Sigmoid colon (tissue), 7 donors: ENCODE measurements around the gene PGAM4. TPM values are rescaled to one million over a fixed set of nuclear protein-coding genes. Genes with fewer than 3 reads are reported as not detected.

Source experiments
- DNase-seq: peaks from one replicate; pipeline ENCODE4 v3.0.0-alpha.2; 2019
- H3K27ac ChIP-seq, 4 donors: fragments of 200-600 bp; sonication (generic); one replicate each; pipeline ENCODE4 v1.5.1; 2016 to 2019; ENCODE audit warnings: mild to moderate bottlenecking in 1 of 4
- H3K27me3 ChIP-seq, 3 donors: fragments of 200-600 bp; sonication (generic); one replicate each; pipeline ENCODE4 v1.5.1; 2019; ENCODE audit warnings: mild to moderate bottlenecking in 1 of 3
- H3K36me3 ChIP-seq, 4 donors: fragments of 200-600 bp; sonication (generic); one replicate each; pipeline ENCODE4 v1.5.1; 2016 to 2019
- H3K4me1 ChIP-seq, 4 donors: fragments of 200-600 bp; sonication (generic); one replicate each; pipeline ENCODE4 v1.5.1; 2017 to 2019
- H3K4me3 ChIP-seq, 4 donors: fragments of 200-600 bp; sonication (generic); one replicate each; pipeline ENCODE4 v1.5.1; 2017 to 2019; ENCODE audit warnings: mild to moderate bottlenecking in 2 of 4, moderate library complexity in 1 of 4
- H3K9me3 ChIP-seq, 4 donors: fragments of 200-600 bp in 3 of 4; sonication (generic) in 3 of 4; one replicate each; pipeline versions ENCODE4 v1.5.1 to v1.6.1; 2013 to 2019
- CTCF ChIP-seq, 4 experiments: fragments of 450-650 bp in 3 of 4; fragments of 200-600 bp in 1 of 4; IDR thresholded peaks; one replicate each; pipeline ENCODE4 v1.5.1; 2016 to 2019; ENCODE audit warnings: antibody characterized with exemption in 4 of 4, mild to moderate bottlenecking in 3 of 4, moderate library complexity in 2 of 4
- EP300 ChIP-seq, 4 donors: sonication (generic); formaldehyde crosslinking; IDR thresholded peaks; one replicate each; pipeline ENCODE4 v1.6.1; 2017; ENCODE audit warnings: antibody characterized with exemption in 4 of 4
- POLR2A ChIP-seq, 2 donors: fragments of 450-650 bp; IDR thresholded peaks; one replicate each; pipeline ENCODE4 v1.6.1; 2016; ENCODE audit warnings: antibody characterized with exemption in 2 of 2, mild to moderate bottlenecking in 2 of 2, moderate library complexity in 2 of 2
- POLR2AphosphoS5 ChIP-seq, 4 donors: sonication (generic); formaldehyde crosslinking; IDR thresholded peaks; one replicate each; pipeline ENCODE4 v1.6.1; 2017; ENCODE audit warnings: antibody characterized with exemption in 4 of 4
- WGBS, 2 donors: extraction: QIAGEN DNeasy Blood & Tissue Kit; methylation state at CpG; one replicate each; pipeline ENCODE4 v1.1.7; 2013; 5-methylcytosine and 5-hydroxymethylcytosine counted together
- intact Hi-C: fragments of 100-400 bp; cut with DNase I; formaldehyde crosslinking; loops from one replicate; pipeline ENCODE4 v1.15.1; 2023
- polyA plus RNA-seq, 3 donors: library from polyadenylated mRNA; stranded (reverse); fragments of 200-250 nt; gene quantifications; one replicate each; pipeline ENCODE4 v1.2.3, GENCODE V29; 2013
- total RNA-seq, 4 donors: library from RNA; depleted of rRNA; stranded (reverse); fragments of >200 nt; gene quantifications; one replicate each; pipeline ENCODE4 v1.1.0, GENCODE V29; 2016
- donor health status: healthy with polysubstance abuse.
- donor health status: Bipolar disorder and iron deficiency.
- donor health status: healthy.

PGAM4 gene
- total and polyA plus RNA-seq, 7 donors: not detected

DNA sequence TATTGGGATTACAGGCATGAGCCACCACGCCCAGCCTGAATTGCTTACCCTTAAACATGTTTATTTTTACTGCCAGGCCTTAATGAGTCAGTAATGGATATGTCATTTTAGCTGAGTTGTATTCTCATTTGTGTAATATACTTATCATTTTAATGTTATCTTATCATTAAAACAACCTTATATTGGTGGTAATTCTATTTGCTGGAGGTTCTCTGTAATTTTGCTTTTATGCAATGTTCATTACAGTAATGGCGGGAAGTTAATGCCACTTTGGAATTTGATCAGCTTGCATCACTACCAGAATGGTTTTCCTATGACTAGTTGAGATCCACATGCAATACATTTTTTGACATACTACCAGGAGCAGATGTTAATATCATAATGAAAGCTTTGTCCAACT is 6.3 kb upstream of the PGAM4 start:
- no peak overlapping the region for H3K27ac ChIP-seq
- no peaks in the 10 kb centered on the region for H3K36me3 ChIP-seq
- H3K9me3 ChIP-seq: no peaks in the 10 kb centered on the region
- intact Hi-C loops: no loop called here
- WGBS, 2 donors: 52 to 90% methylated on average over 2 of the region's 2 CpGs
- DNase-seq: no peak
- no peaks in the 10 kb centered on the region for H3K4me1 ChIP-seq
- TF ChIP-seq POLR2A (IDR thresholded peaks at IDR 0.05) (no peak), EP300 (IDR thresholded peaks at IDR 0.05) (no peak), POLR2AphosphoS5 (IDR thresholded peaks at IDR 0.05) (no peak), CTCF (IDR thresholded peaks at IDR 0.05) (no peak)
- H3K27me3 ChIP-seq: no peaks in the 10 kb centered on the region
- H3K4me3 ChIP-seq: no peak overlapping the region

DNA sequence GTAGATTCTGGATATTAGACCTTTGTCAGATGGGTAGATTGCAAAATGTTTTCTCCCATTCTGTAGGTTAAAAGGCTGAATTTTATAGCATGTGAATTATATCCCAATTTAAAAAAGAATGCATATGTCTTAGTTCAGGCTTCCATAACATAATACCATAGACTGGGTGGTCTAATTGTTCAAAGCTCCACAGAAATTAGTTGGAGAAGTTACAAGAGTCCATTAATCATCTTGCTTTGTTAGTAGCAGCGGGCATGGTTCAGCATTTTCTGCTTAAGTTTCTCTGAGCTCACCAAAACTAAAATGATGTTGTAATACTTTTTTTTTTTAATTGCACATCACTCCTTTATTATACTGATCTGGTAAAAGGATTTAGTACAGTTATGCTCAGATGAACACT is 1.8 kb downstream of the PGAM4 start:
- WGBS, 2 donors: 80 to 91% methylated on average over 1 of the region's 1 CpG
- no peaks in the 10 kb centered on the region for H3K4me1 ChIP-seq
- H3K27ac ChIP-seq: no peak overlapping the region
- TF ChIP-seq CTCF (IDR thresholded peaks at IDR 0.05): no peak
- TF ChIP-seq POLR2A (IDR thresholded peaks at IDR 0.05): no peak
- no peak for TF ChIP-seq POLR2AphosphoS5 (IDR thresholded peaks at IDR 0.05)
- no peak for TF ChIP-seq EP300 (IDR thresholded peaks at IDR 0.05)
- DNase-seq: no peak
- intact Hi-C loops: no loop called here
- H3K9me3 ChIP-seq: no peaks in the 10 kb centered on the region
- H3K27me3 ChIP-seq: no peaks in the 10 kb centered on the region
- H3K36me3 ChIP-seq: no peaks in the 10 kb centered on the region
- H3K4me3 ChIP-seq: no peak overlapping the region

GRCh38 chrX:77966361-77966760 is 3.1 kb downstream of the PGAM4 start:
- no peak for DNase-seq
- intact Hi-C loops: no loop called here
- TF ChIP-seq CTCF (IDR thresholded peaks at IDR 0.05) (no peak), EP300 (IDR thresholded peaks at IDR 0.05) (no peak)
- no peaks in the 10 kb centered on the region for H3K9me3 ChIP-seq
- H3K27me3 ChIP-seq: no peaks in the 10 kb centered on the region
- H3K4me3 ChIP-seq: no peak overlapping the region
- H3K27ac ChIP-seq: no peak overlapping the region
- H3K36me3 ChIP-seq: no peaks in the 10 kb centered on the region
- 96 to 99% methylated on average over 3 of the region's 3 CpGs for WGBS, 2 donors
- H3K4me1 ChIP-seq: no peaks in the 10 kb centered on the region

DNA sequence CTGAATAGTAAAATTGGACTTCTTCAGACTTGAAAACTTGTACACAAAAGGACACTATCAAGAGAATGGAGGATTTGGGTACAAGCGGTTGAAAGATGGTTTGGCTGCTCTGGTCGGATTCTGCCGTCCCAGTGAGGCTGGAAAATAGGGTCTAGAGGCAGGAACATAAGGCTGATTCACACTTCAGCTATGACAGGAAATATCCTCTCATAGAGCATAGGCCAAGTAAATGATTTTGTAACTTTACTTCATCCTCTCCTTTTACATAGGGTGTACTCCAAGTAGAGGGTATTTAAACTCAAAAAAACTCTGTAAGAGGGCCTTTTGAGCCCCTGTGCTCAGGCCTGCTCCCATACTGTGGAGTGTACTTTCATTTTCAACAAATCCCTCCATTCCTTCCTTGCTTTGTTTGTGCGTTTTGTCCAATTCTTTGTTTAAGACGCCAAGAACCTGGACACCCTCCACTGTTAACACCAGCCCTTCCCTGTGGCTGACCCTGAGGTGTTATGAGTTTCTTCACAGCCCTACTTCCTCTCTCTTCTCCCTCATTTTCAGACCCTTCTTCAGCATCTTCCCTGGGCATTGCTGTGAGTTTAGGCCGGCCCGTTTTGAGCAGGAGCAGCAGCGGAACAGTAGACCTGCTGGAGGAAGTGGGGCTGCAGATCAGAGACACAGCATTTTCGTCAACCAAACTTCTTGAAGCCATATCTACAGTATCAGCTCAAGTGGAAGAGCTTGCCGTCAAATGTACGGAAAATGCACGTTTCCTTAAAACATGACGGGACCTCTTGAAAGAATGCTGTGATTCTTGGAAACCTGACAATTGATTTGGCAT is 7.2 kb downstream of the PGAM4 start:
- 86 to 90% methylated on average over 13 of the region's 13 CpGs for WGBS, 2 donors
- H3K4me3 ChIP-seq: no peak overlapping the region

More for the DNA sequence above, 7.2 kb downstream of the PGAM4 start:
- DNase-seq: no peak
- Histone ChIP-seq H3K4me1 (no peaks in the 10 kb centered on the region), H3K9me3 (no peaks in the 10 kb centered on the region), H3K27ac (no peak overlapping the region), H3K27me3 (no peaks in the 10 kb centered on the region), H3K36me3 (no peaks in the 10 kb centered on the region)
- intact Hi-C loops: no loop called here
- TF ChIP-seq EP300 (IDR thresholded peaks at IDR 0.05) (no peak), POLR2AphosphoS5 (IDR thresholded peaks at IDR 0.05) (no peak), POLR2A (IDR thresholded peaks at IDR 0.05) (no peak), CTCF (IDR thresholded peaks at IDR 0.05) (no peak)
